IgD-negative memory B cell (primary cell): Measurements from ENCODE around the gene KCNG3. TPM values are rescaled to one million over a fixed set of nuclear protein-coding genes. Genes with fewer than 3 reads are reported as not detected.

ENCODE experiments used
- H3K27ac Mint-ChIP-seq, 3 donors: one replicate each; pipeline ENCODE4 v1.8.0; 2020 to 2022; ENCODE audit warnings: mild to moderate bottlenecking in 3 of 3, mixed read lengths in 3 of 3, moderate library complexity in 1 of 3
- H3K27me3 Mint-ChIP-seq: one replicate; pipeline ENCODE4 v1.8.0; 2021; ENCODE audit warnings: mixed read lengths
- H3K36me3 Mint-ChIP-seq: one replicate; pipeline ENCODE4 v1.8.0; 2020; ENCODE audit warnings: mild to moderate bottlenecking, mixed read lengths
- H3K4me1 Mint-ChIP-seq, 3 donors: one replicate each; pipeline ENCODE4 v1.8.0; 2020 to 2022; ENCODE audit warnings: mixed read lengths in 3 of 3, mild to moderate bottlenecking in 1 of 3
- H3K4me3 Mint-ChIP-seq, 4 donors: one replicate each; pipeline ENCODE4 v1.8.0; 2020 to 2022; ENCODE audit warnings: mild to moderate bottlenecking in 4 of 4, mixed read lengths in 4 of 4, moderate library complexity in 3 of 4
- H3K9me3 Mint-ChIP-seq, 3 donors: one replicate each; pipeline ENCODE4 v1.8.0; 2020 to 2021; ENCODE audit warnings: mixed read lengths in 3 of 3, mild to moderate bottlenecking in 1 of 3
- polyA plus RNA-seq: library from polyadenylated mRNA; unstranded; fragments of 300-500 nt; fragmentation: Illumina TruSeq; gene quantifications from one replicate; pipeline ENCODE4 v1.2.3, GENCODE V29; 2021

Gene KCNG3
- polyA plus RNA-seq, 1 donor from 2014 or later = not detected

GRCh38 chr2:42457011-42457410, 36.8 kb downstream of the KCNG3 start:
- H3K27me3 Mint-ChIP-seq = peaks cover 15% of the 10 kb centered on the region
- peaks cover 0 to 2% (median 0%) of the 10 kb centered on the region in 3 donors for H3K9me3 Mint-ChIP-seq
- no peaks in the 10 kb centered on the region for H3K4me1 Mint-ChIP-seq
- no peaks in the 10 kb centered on the region for H3K36me3 Mint-ChIP-seq
- no peak overlapping the region for H3K27ac Mint-ChIP-seq
- H3K4me3 Mint-ChIP-seq = no peak overlapping the region

- H3K9me3 Mint-ChIP-seq = peaks cover 0 to 2% (median 0%) of the 10 kb centered on the region in 3 donors
- H3K4me3 Mint-ChIP-seq = no peak overlapping the region
- H3K27me3 Mint-ChIP-seq = peaks cover 18% of the 10 kb centered on the region
- H3K4me1 Mint-ChIP-seq = no peaks in the 10 kb centered on the region
- H3K36me3 Mint-ChIP-seq = no peaks in the 10 kb centered on the region
- peak overlapping the region in 1 of 3 donors; percentile 67 for H3K27ac Mint-ChIP-seq
Observed at GRCh38 chr2:42456126-42456839, 37.5 kb downstream of the KCNG3 start.

GRCh38 chr2:42452545-42452944, 41.2 kb downstream of the KCNG3 start:
- no peak overlapping the region for H3K27ac Mint-ChIP-seq
- peaks cover 8% of the 10 kb centered on the region for H3K27me3 Mint-ChIP-seq
- no peaks in the 10 kb centered on the region for H3K36me3 Mint-ChIP-seq
- H3K4me3 Mint-ChIP-seq = no peak overlapping the region
- H3K9me3 Mint-ChIP-seq = peaks cover 0 to 2% (median 0%) of the 10 kb centered on the region in 3 donors
- H3K4me1 Mint-ChIP-seq = no peaks in the 10 kb centered on the region

GRCh38 chr2:42450136-42450535, 43.6 kb downstream of the KCNG3 start:
- no peak overlapping the region for H3K27ac Mint-ChIP-seq
- no peak overlapping the region for H3K4me3 Mint-ChIP-seq
- no peaks in the 10 kb centered on the region for H3K36me3 Mint-ChIP-seq
- H3K4me1 Mint-ChIP-seq = no peaks in the 10 kb centered on the region
- peaks cover 0 to 2% (median 0%) of the 10 kb centered on the region in 3 donors for H3K9me3 Mint-ChIP-seq
- peaks cover 4% of the 10 kb centered on the region for H3K27me3 Mint-ChIP-seq

GRCh38 chr2:42449163-42450087, 44.4 kb downstream of the KCNG3 start:
- Mint-ChIP-seq H3K36me3 (no peaks in the 10 kb centered on the region), H3K4me3 (no peak overlapping the region), H3K4me1 (no peaks in the 10 kb centered on the region), H3K9me3 (peaks cover 0 to 2% (median 0%) of the 10 kb centered on the region in 3 donors), H3K27ac (no peak overlapping the region), H3K27me3 (peaks cover 4% of the 10 kb centered on the region)

GRCh38 chr2:42448163-42448562, 45.6 kb downstream of the KCNG3 start:
- Mint-ChIP-seq H3K36me3 (peaks cover 1% of the 10 kb centered on the region), H3K4me3 (no peak overlapping the region), H3K27me3 (peaks cover 4% of the 10 kb centered on the region), H3K27ac (no peak overlapping the region), H3K9me3 (peaks cover 0 to 2% (median 0%) of the 10 kb centered on the region in 3 donors), H3K4me1 (no peaks in the 10 kb centered on the region)

- H3K4me3 Mint-ChIP-seq = no peak overlapping the region
- peaks cover under 1% of the 10 kb centered on the region for H3K27me3 Mint-ChIP-seq
- H3K36me3 Mint-ChIP-seq = peaks cover 1% of the 10 kb centered on the region
- no peaks in the 10 kb centered on the region for H3K9me3 Mint-ChIP-seq
- no peak overlapping the region for H3K27ac Mint-ChIP-seq
- H3K4me1 Mint-ChIP-seq = no peaks in the 10 kb centered on the region
Observed at GRCh38 chr2:42446503-42447271, 47.1 kb downstream of the KCNG3 start.

- no peak overlapping the region for H3K4me3 Mint-ChIP-seq
- H3K4me1 Mint-ChIP-seq = no peaks in the 10 kb centered on the region
Observed at GRCh38 chr2:42443718-42444399, 49.9 kb downstream of the KCNG3 start.

GRCh38 chr2:42442774-42443173, 51.0 kb downstream of the KCNG3 start:
- Mint-ChIP-seq H3K27me3 (no peaks in the 10 kb centered on the region), H3K27ac (no peak overlapping the region), H3K36me3 (peaks cover 1% of the 10 kb centered on the region)

More at GRCh38 chr2:42443718-42444399, 49.9 kb downstream of the KCNG3 start:
- Mint-ChIP-seq H3K27ac (no peak overlapping the region), H3K9me3 (no peaks in the 10 kb centered on the region), H3K36me3 (peaks cover 1% of the 10 kb centered on the region), H3K27me3 (no peaks in the 10 kb centered on the region)

GRCh38 chr2:42438685-42439084, 55.1 kb downstream of the KCNG3 start:
- Mint-ChIP-seq H3K36me3 (no peaks in the 10 kb centered on the region), H3K4me3 (no peak overlapping the region), H3K9me3 (no peaks in the 10 kb centered on the region), H3K27ac (no peak overlapping the region), H3K27me3 (peaks cover 2% of the 10 kb centered on the region), H3K4me1 (no peaks in the 10 kb centered on the region)

More at GRCh38 chr2:42442774-42443173, 51.0 kb downstream of the KCNG3 start:
- Mint-ChIP-seq H3K4me1 (no peaks in the 10 kb centered on the region), H3K4me3 (no peak overlapping the region), H3K9me3 (no peaks in the 10 kb centered on the region)

GRCh38 chr2:42436370-42436769, 57.4 kb downstream of the KCNG3 start:
- Mint-ChIP-seq H3K27ac (no peak overlapping the region), H3K4me1 (no peaks in the 10 kb centered on the region), H3K4me3 (no peak overlapping the region), H3K36me3 (no peaks in the 10 kb centered on the region), H3K27me3 (peaks cover 8% of the 10 kb centered on the region), H3K9me3 (no peaks in the 10 kb centered on the region)

GRCh38 chr2:42435628-42436027, 58.2 kb downstream of the KCNG3 start:
- Mint-ChIP-seq H3K27ac (no peak overlapping the region), H3K9me3 (no peaks in the 10 kb centered on the region), H3K4me3 (no peak overlapping the region), H3K27me3 (peaks cover 8% of the 10 kb centered on the region), H3K4me1 (no peaks in the 10 kb centered on the region), H3K36me3 (no peaks in the 10 kb centered on the region)

- Mint-ChIP-seq H3K27ac (no peak overlapping the region), H3K4me1 (peaks cover 0 to 2% (median 0%) of the 10 kb centered on the region in 3 donors), H3K36me3 (no peaks in the 10 kb centered on the region), H3K27me3 (peaks cover 13% of the 10 kb centered on the region), H3K9me3 (no peaks in the 10 kb centered on the region), H3K4me3 (no peak overlapping the region)
Observed at GRCh38 chr2:42430188-42430587, 63.6 kb downstream of the KCNG3 start.

GRCh38 chr2:42429352-42429751, 64.4 kb downstream of the KCNG3 start:
- no peaks in the 10 kb centered on the region for H3K9me3 Mint-ChIP-seq
- no peaks in the 10 kb centered on the region for H3K36me3 Mint-ChIP-seq
- H3K4me1 Mint-ChIP-seq = peaks cover 0 to 2% (median 0%) of the 10 kb centered on the region in 3 donors
- no peak overlapping the region for H3K27ac Mint-ChIP-seq
- H3K4me3 Mint-ChIP-seq = no peak overlapping the region
- H3K27me3 Mint-ChIP-seq = peaks cover 10% of the 10 kb centered on the region
